ENCODE results near the gene ZFP36L1. TPM values are rescaled to one million over a fixed set of nuclear protein-coding genes. Genes with fewer than 3 reads are reported as not detected.

Gene ZFP36L1
- total and polyA plus RNA-seq, 2 experiments from 2014 or later, result 219 to 1,327 TPM

DNA sequence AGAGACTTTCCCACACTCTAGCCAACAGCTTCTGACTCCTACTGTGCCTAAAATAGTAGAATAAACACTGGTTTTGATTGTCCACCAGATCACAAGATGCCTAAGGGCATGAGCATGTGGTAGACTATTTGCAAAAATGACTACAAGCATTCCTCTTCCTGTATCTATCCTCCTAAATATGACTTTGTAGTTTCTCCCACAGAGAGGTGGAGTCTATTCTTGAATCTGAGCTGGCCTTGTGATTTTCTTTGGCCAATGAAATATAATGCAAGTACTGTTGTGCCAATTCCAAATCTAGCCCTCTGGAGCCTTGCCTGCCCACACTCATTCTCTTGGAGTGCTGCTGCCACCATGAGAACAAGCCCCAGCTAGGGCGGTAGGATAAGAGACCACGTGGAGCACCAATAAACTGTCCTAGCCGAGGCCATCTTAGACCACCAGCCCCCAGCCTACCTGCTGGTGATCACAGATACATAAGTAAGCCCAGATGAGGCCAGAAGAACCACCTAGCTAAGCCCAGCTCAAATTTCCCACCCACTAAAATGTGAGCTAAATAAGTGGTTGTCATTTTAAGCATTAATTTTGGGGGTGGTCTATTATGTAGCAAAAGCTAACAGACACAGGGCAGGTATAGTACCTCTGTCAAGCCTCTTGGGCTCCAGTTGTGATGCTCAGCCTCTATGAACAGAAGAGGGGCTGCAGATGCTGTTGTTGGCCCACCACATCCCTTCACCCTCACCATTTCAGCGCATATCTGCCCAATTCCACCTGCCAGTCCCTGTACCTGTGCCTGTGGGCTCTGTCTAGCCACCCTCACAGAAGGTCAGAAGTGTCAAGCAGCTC is 17.9 kb downstream of the ZFP36L1 start:
- peaks cover 20% of the 10 kb centered on the region for H3K4me1 ChIP-seq (ENCODE audit: low read depth)
- no peaks in the 10 kb centered on the region for H3K36me3 ChIP-seq
- no peak overlapping the region for H3K27ac ChIP-seq
- no peaks in the 10 kb centered on the region for H3K27me3 ChIP-seq
- TF ChIP-seq, protein P1, sequence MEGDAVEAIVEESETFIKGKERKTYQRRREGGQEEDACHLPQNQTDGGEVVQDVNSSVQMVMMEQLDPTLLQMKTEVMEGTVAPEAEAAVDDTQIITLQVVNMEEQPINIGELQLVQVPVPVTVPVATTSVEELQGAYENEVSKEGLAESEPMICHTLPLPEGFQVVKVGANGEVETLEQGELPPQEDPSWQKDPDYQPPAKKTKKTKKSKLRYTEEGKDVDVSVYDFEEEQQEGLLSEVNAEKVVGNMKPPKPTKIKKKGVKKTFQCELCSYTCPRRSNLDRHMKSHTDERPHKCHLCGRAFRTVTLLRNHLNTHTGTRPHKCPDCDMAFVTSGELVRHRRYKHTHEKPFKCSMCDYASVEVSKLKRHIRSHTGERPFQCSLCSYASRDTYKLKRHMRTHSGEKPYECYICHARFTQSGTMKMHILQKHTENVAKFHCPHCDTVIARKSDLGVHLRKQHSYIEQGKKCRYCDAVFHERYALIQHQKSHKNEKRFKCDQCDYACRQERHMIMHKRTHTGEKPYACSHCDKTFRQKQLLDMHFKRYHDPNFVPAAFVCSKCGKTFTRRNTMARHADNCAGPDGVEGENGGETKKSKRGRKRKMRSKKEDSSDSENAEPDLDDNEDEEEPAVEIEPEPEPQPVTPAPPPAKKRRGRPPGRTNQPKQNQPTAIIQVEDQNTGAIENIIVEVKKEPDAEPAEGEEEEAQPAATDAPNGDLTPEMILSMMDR (IDR thresholded peaks at IDR 0.05; ENCODE audit: low read depth, low read length), result no peak
- DNase-seq (ENCODE audit: low read depth in 1 of 2, low spot score in 1 of 2), result no peak
- H3K4me3 ChIP-seq, result no peak overlapping the region
- H3K9me3 ChIP-seq (ENCODE audit: low read depth), result no peaks in the 10 kb centered on the region

- TF ChIP-seq, protein P1 (IDR thresholded peaks at IDR 0.05; ENCODE audit: low read depth, low read length), result no peak
Observed at GRCh38 chr14:68772761-68773381, 20.0 kb downstream of the ZFP36L1 start.

GRCh38 chr14:68771631-68772030 is 21.2 kb downstream of the ZFP36L1 start:
- H3K27me3 ChIP-seq, result no peaks in the 10 kb centered on the region
- no peaks in the 10 kb centered on the region for H3K36me3 ChIP-seq
- TF ChIP-seq, protein P1 (IDR thresholded peaks at IDR 0.05; ENCODE audit: low read depth, low read length), result no peak
- H3K27ac ChIP-seq, result no peak overlapping the region
- H3K9me3 ChIP-seq (ENCODE audit: low read depth), result no peaks in the 10 kb centered on the region
- H3K4me1 ChIP-seq (ENCODE audit: low read depth), result peaks cover 6% of the 10 kb centered on the region
- H3K4me3 ChIP-seq, result no peak overlapping the region
- DNase-seq (ENCODE audit: low read depth in 1 of 2, low spot score in 1 of 2), result no peak

More at GRCh38 chr14:68772761-68773381, 20.0 kb downstream of the ZFP36L1 start:
- Histone ChIP-seq H3K4me1 (ENCODE audit: low read depth) (peaks cover 9% of the 10 kb centered on the region), H3K27ac (no peak overlapping the region), H3K9me3 (ENCODE audit: low read depth) (no peaks in the 10 kb centered on the region), H3K4me3 (no peak overlapping the region), H3K36me3 (no peaks in the 10 kb centered on the region), H3K27me3 (no peaks in the 10 kb centered on the region)
- DNase-seq (ENCODE audit: low read depth in 1 of 2, low spot score in 1 of 2), result no peak

DNA sequence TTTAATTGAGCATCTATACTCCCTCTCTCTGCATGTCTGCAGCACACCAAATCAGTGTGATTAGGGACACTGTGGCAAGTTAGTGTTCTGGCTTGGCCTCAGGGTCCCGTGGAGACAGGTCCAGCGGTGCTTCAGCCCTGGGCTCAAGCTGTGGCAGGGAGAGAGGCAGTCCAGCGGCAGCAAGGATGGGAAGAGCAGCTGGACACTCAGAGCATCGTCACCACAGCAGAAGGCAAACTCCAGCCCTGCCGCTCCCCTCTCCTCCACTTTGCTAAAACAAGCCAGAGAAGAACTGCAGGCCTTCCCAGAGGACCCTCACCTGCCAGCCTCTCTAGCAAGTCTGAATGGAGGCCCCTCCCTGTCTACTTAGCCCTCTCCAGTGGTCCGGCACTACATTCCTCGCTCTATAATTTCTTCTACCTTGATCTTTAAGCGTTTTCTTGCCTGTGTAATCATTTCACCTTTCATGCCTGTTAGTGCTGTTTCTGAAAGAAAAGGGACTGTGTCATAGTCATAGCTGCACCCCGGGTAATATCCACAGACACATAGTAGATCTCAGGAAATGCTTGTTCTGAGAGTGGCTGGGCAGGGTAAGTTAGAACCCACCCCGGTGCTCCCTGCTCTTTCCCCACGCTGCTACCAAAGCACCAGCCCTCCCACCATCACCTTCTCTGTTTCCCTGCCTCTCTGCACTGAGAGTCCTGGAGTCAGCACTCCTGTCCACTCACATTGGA is 22.1 kb downstream of the ZFP36L1 start:
- Histone ChIP-seq H3K27me3 (no peaks in the 10 kb centered on the region), H3K4me1 (ENCODE audit: low read depth) (peaks cover 6% of the 10 kb centered on the region), H3K27ac (no peak overlapping the region), H3K4me3 (no peak overlapping the region), H3K36me3 (no peaks in the 10 kb centered on the region), H3K9me3 (ENCODE audit: low read depth) (no peaks in the 10 kb centered on the region)
- DNase-seq (ENCODE audit: low read depth in 1 of 2, low spot score in 1 of 2), result no peak
- TF ChIP-seq, protein P1 (IDR thresholded peaks at IDR 0.05; ENCODE audit: low read depth, low read length), result no peak

DNA sequence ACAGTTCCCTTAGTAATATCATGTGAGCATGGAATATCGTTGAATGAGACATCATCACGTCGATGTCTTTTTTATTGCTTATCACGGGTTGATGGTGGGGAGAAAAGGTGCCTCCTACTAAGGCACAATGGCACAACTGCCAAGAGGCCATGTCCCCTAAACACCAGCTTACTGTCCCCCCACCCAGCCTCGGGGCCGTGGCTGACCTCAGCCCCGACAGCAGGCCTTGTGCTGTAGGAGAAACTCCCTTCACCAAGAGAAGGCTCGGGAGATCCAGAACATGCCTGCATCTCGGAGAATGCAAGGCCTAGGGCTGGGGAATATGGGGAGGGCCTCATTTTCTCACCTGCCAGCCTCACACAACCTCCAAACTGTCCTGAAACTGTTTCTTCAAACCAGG is 22.8 kb downstream of the ZFP36L1 start:
- H3K27me3 ChIP-seq, result no peaks in the 10 kb centered on the region
- TF ChIP-seq, protein P1 (IDR thresholded peaks at IDR 0.05; ENCODE audit: low read depth, low read length), result no peak
- no peak overlapping the region for H3K4me3 ChIP-seq
- no peaks in the 10 kb centered on the region for H3K36me3 ChIP-seq
- no peaks in the 10 kb centered on the region for H3K9me3 ChIP-seq (ENCODE audit: low read depth)
- peaks cover 6% of the 10 kb centered on the region for H3K4me1 ChIP-seq (ENCODE audit: low read depth)
- H3K27ac ChIP-seq, result no peak overlapping the region
- no peak for DNase-seq (ENCODE audit: low read depth in 1 of 2, low spot score in 1 of 2)
